ENCODE results near the gene CAMK2D.

Gene CAMK2D

GRCh38 chr4:113747949-113748348 is 13.6 kb downstream of the CAMK2D start:
- WGBS (ENCODE audit: insufficient coverage), result 100% methylated on average over 2 of the region's 3 CpGs
- DNase-seq, result no peak
- H3K4me3 ChIP-seq (ENCODE audit: control insufficient read depth in 1 of 7, extremely low read depth in 1 of 7, insufficient read depth in 4 of 7, low read depth in 2 of 7, low read length in 6 of 7), result no peak overlapping the region
- CTCF ChIA-PET, result no interaction called here
- H3K27ac ChIP-seq (ENCODE audit: insufficient read depth in 1 of 2, low read depth in 1 of 2, low read length in 2 of 2, poor library complexity in 1 of 2, severe bottlenecking in 2 of 2), result no peak overlapping the region
- no peaks in the 10 kb centered on the region for H3K9me3 ChIP-seq (ENCODE audit: control extremely low read depth in 1 of 5, control insufficient read depth in 4 of 5, insufficient read depth in 2 of 5, low read depth in 1 of 5, low read length in 4 of 5)
- H3K27me3 ChIP-seq (replicated peaks in 2 of 5; ENCODE audit: control insufficient read depth in 4 of 5, insufficient read depth in 5 of 5, low read length in 4 of 5), result peaks cover 0 to 2% (median 0%) of the 10 kb centered on the region in 5 experiments
- H3K36me3 ChIP-seq (ENCODE audit: control insufficient read depth in 4 of 4, insufficient read depth in 4 of 4, low read length in 3 of 4), result no peaks in the 10 kb centered on the region
- POLR2A ChIA-PET, result no interaction called here
- peaks cover 0 to 2% (median 0%) of the 10 kb centered on the region in 4 experiments for H3K4me1 ChIP-seq (ENCODE audit: control extremely low read depth in 1 of 4, control insufficient read depth in 4 of 4, insufficient read depth in 4 of 4, low read length in 3 of 4)

GRCh38 chr4:113745711-113746110 is 15.8 kb downstream of the CAMK2D start:
- Histone ChIP-seq H3K27ac (ENCODE audit: insufficient read depth in 1 of 2, low read depth in 1 of 2, low read length in 2 of 2, poor library complexity in 1 of 2, severe bottlenecking in 2 of 2) (no peak overlapping the region), H3K4me3 (ENCODE audit: control insufficient read depth in 1 of 7, extremely low read depth in 1 of 7, insufficient read depth in 4 of 7, low read depth in 2 of 7, low read length in 6 of 7) (no peak overlapping the region), H3K4me1 (ENCODE audit: control extremely low read depth in 1 of 4, control insufficient read depth in 4 of 4, insufficient read depth in 4 of 4, low read length in 3 of 4) (peaks cover 0 to 2% (median 0%) of the 10 kb centered on the region in 4 experiments), H3K9me3 (ENCODE audit: control extremely low read depth in 1 of 5, control insufficient read depth in 4 of 5, insufficient read depth in 2 of 5, low read depth in 1 of 5, low read length in 4 of 5) (no peaks in the 10 kb centered on the region), H3K27me3 (replicated peaks in 2 of 5; ENCODE audit: control insufficient read depth in 4 of 5, insufficient read depth in 5 of 5, low read length in 4 of 5) (peaks cover 0 to 2% (median 0%) of the 10 kb centered on the region in 5 experiments), H3K36me3 (ENCODE audit: control insufficient read depth in 4 of 4, insufficient read depth in 4 of 4, low read length in 3 of 4) (no peaks in the 10 kb centered on the region)
- 100% methylated on average over 1 of the region's 2 CpGs for WGBS (ENCODE audit: insufficient coverage)
- no peak for DNase-seq
- ChIA-PET CTCF (no interaction called here), POLR2A (no interaction called here)

DNA sequence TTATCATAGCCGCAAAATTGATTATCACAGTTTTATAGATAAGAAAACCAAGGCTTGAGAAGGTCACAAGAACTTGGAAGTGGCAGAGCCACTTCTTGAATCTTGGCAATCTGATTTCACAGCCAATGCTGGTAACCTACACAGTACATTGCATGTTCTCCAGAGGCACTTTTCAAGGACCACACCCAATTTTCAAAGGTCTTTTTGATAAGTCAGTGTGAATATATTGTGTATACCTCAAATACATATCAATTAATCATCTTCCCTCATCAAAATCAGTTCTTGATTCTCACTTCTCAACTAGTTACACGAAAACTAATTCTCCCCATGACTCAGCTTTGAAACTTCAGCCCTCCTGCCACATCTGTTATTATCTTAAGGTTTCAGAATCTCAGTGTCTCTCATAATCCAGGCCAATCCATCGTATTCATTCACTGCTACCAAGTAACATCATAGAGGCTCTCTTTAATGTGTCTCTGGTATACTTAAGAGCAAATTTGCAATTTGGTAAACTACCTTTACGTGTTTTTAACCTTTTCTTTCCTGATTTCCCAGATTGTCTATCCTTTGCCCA is 16.8 kb downstream of the CAMK2D start:
- 87% methylated on average over 3 of the region's 4 CpGs for WGBS (ENCODE audit: insufficient coverage)
- ChIA-PET CTCF (no interaction called here), POLR2A (no interaction called here)
- H3K4me1 ChIP-seq (ENCODE audit: control extremely low read depth in 1 of 4, control insufficient read depth in 4 of 4, insufficient read depth in 4 of 4, low read length in 3 of 4), result peaks cover 0 to 2% (median 0%) of the 10 kb centered on the region in 4 experiments
- H3K9me3 ChIP-seq (ENCODE audit: control extremely low read depth in 1 of 5, control insufficient read depth in 4 of 5, insufficient read depth in 2 of 5, low read depth in 1 of 5, low read length in 4 of 5), result no peaks in the 10 kb centered on the region
- no peaks in the 10 kb centered on the region for H3K36me3 ChIP-seq (ENCODE audit: control insufficient read depth in 4 of 4, insufficient read depth in 4 of 4, low read length in 3 of 4)
- H3K27me3 ChIP-seq (replicated peaks in 2 of 5; ENCODE audit: control insufficient read depth in 4 of 5, insufficient read depth in 5 of 5, low read length in 4 of 5), result no peaks in the 10 kb centered on the region
- no peak for DNase-seq
- no peak overlapping the region for H3K27ac ChIP-seq (ENCODE audit: insufficient read depth in 1 of 2, low read depth in 1 of 2, low read length in 2 of 2, poor library complexity in 1 of 2, severe bottlenecking in 2 of 2)
- H3K4me3 ChIP-seq (ENCODE audit: control insufficient read depth in 1 of 7, extremely low read depth in 1 of 7, insufficient read depth in 4 of 7, low read depth in 2 of 7, low read length in 6 of 7), result no peak overlapping the region

- no peaks in the 10 kb centered on the region for H3K27me3 ChIP-seq (replicated peaks in 2 of 5; ENCODE audit: control insufficient read depth in 4 of 5, insufficient read depth in 5 of 5, low read length in 4 of 5)
- peaks cover 0 to 4% (median 0%) of the 10 kb centered on the region in 4 experiments for H3K4me1 ChIP-seq (ENCODE audit: control extremely low read depth in 1 of 4, control insufficient read depth in 4 of 4, insufficient read depth in 4 of 4, low read length in 3 of 4)
- ChIA-PET CTCF (interaction anchor here (1.0 kb wide), 1 partner anchor 15 kb away, joined by 3 read pairs; no protein-coding TSS in a partner anchor), POLR2A (no interaction called here)
- no peaks in the 10 kb centered on the region for H3K36me3 ChIP-seq (ENCODE audit: control insufficient read depth in 4 of 4, insufficient read depth in 4 of 4, low read length in 3 of 4)
- no peak overlapping the region for H3K27ac ChIP-seq (ENCODE audit: insufficient read depth in 1 of 2, low read depth in 1 of 2, low read length in 2 of 2, poor library complexity in 1 of 2, severe bottlenecking in 2 of 2)
- no peak overlapping the region for H3K4me3 ChIP-seq (ENCODE audit: control insufficient read depth in 1 of 7, extremely low read depth in 1 of 7, insufficient read depth in 4 of 7, low read depth in 2 of 7, low read length in 6 of 7)
- H3K9me3 ChIP-seq (ENCODE audit: control extremely low read depth in 1 of 5, control insufficient read depth in 4 of 5, insufficient read depth in 2 of 5, low read depth in 1 of 5, low read length in 4 of 5), result no peaks in the 10 kb centered on the region
- no peak for DNase-seq
- 91% methylated on average over 4 of the region's 6 CpGs for WGBS (ENCODE audit: insufficient coverage)
Observed at GRCh38 chr4:113743690-113744089, 17.8 kb downstream of the CAMK2D start.

DNA sequence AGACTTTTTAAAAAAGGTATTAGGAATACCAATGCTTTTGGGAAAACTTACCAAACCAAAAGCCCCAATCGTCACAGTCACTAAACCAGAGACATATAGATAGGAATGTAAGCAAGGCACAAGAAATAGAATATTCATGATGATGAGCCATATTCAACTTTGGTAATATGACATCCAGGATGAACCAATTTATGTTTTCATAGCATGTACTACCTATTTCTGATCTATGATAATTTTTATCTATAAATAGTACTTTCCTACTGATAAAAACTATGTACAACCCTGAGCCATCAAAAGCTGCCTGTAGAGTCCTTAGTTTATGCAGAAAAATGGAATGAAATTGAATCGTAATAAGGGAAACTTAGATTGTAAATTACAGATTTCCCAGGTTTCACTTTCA is 18.9 kb downstream of the CAMK2D start:
- no peak for DNase-seq
- Histone ChIP-seq H3K27ac (ENCODE audit: insufficient read depth in 1 of 2, low read depth in 1 of 2, low read length in 2 of 2, poor library complexity in 1 of 2, severe bottlenecking in 2 of 2) (no peak overlapping the region), H3K4me3 (ENCODE audit: control insufficient read depth in 1 of 7, extremely low read depth in 1 of 7, insufficient read depth in 4 of 7, low read depth in 2 of 7, low read length in 6 of 7) (no peak overlapping the region), H3K36me3 (ENCODE audit: control insufficient read depth in 4 of 4, insufficient read depth in 4 of 4, low read length in 3 of 4) (no peaks in the 10 kb centered on the region), H3K4me1 (ENCODE audit: control extremely low read depth in 1 of 4, control insufficient read depth in 4 of 4, insufficient read depth in 4 of 4, low read length in 3 of 4) (peaks cover 0 to 7% (median 0%) of the 10 kb centered on the region in 4 experiments), H3K27me3 (replicated peaks in 2 of 5; ENCODE audit: control insufficient read depth in 4 of 5, insufficient read depth in 5 of 5, low read length in 4 of 5) (no peaks in the 10 kb centered on the region), H3K9me3 (ENCODE audit: control extremely low read depth in 1 of 5, control insufficient read depth in 4 of 5, insufficient read depth in 2 of 5, low read depth in 1 of 5, low read length in 4 of 5) (no peaks in the 10 kb centered on the region)
- POLR2A ChIA-PET, result interaction anchor here (0.7 kb wide), 1 partner anchor 20 kb away, joined by 3 read pairs; no protein-coding TSS in a partner anchor
- no CpG with 5 or more reads among the region's 2 CpGs for WGBS (ENCODE audit: insufficient coverage)
- CTCF ChIA-PET, result no interaction called here

DNA sequence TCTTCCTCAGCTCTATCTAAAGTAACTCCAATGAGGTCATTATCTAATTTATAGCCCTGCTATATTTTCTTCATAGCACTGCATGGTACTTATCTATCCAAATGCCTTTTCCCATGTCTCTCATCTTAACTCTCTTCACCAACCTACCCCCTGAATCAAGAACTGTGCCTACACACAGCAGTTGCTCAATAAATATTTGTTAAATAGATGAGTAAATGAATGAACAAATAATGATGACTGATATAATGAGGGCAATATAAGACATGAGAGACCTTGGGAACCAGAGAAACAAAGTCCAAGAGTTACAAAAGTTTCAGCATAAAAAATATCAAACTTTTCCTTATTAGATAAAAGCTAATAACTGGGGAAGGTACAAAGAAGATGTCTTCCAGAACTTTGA is 19.6 kb downstream of the CAMK2D start:
- ChIA-PET CTCF (no interaction called here), POLR2A (no interaction called here)

DNA sequence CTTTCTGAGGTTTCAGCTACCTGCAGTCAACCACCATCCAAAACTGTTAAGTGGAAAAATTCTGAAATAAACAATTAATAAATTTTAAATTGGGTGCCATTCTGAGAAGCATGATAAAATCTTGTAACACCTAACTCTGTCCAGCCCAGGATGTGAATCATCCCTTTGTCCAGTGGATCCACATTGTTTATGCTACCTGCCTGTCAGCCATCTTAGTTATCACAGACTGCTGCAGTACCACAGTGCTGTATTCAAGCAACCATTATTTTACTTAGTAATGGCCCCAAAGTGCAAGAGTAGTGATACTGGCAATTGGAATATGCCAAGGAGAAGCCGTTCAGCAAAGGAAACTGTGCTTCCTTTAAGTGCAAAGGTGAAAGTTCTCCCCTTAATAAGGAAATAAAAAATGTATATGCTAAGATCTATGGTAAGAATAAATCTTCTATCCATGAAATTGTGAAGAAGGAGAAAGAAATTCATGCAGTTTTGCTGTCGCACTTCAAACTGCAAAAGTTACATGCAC is 20.6 kb downstream of the CAMK2D start:
- Histone ChIP-seq H3K27ac (ENCODE audit: insufficient read depth in 1 of 2, low read depth in 1 of 2, low read length in 2 of 2, poor library complexity in 1 of 2, severe bottlenecking in 2 of 2) (no peak overlapping the region), H3K4me3 (ENCODE audit: control insufficient read depth in 1 of 7, extremely low read depth in 1 of 7, insufficient read depth in 4 of 7, low read depth in 2 of 7, low read length in 6 of 7) (no peak overlapping the region), H3K9me3 (ENCODE audit: control extremely low read depth in 1 of 5, control insufficient read depth in 4 of 5, insufficient read depth in 2 of 5, low read depth in 1 of 5, low read length in 4 of 5) (no peaks in the 10 kb centered on the region), H3K36me3 (ENCODE audit: control insufficient read depth in 4 of 4, insufficient read depth in 4 of 4, low read length in 3 of 4) (no peaks in the 10 kb centered on the region), H3K27me3 (replicated peaks in 2 of 5; ENCODE audit: control insufficient read depth in 4 of 5, insufficient read depth in 5 of 5, low read length in 4 of 5) (no peaks in the 10 kb centered on the region), H3K4me1 (ENCODE audit: control extremely low read depth in 1 of 4, control insufficient read depth in 4 of 4, insufficient read depth in 4 of 4, low read length in 3 of 4) (peaks cover 0 to 7% (median 0%) of the 10 kb centered on the region in 4 experiments)
- WGBS (ENCODE audit: insufficient coverage), result no CpG with 5 or more reads among the region's 2 CpGs
- DNase-seq, result no peak
- CTCF ChIA-PET, result no interaction called here
- POLR2A ChIA-PET, result no interaction called here

More for the DNA sequence above, 19.6 kb downstream of the CAMK2D start:
- H3K27me3 ChIP-seq (replicated peaks in 2 of 5; ENCODE audit: control insufficient read depth in 4 of 5, insufficient read depth in 5 of 5, low read length in 4 of 5), result no peaks in the 10 kb centered on the region
- H3K27ac ChIP-seq (ENCODE audit: insufficient read depth in 1 of 2, low read depth in 1 of 2, low read length in 2 of 2, poor library complexity in 1 of 2, severe bottlenecking in 2 of 2), result no peak overlapping the region
- no peak overlapping the region for H3K4me3 ChIP-seq (ENCODE audit: control insufficient read depth in 1 of 7, extremely low read depth in 1 of 7, insufficient read depth in 4 of 7, low read depth in 2 of 7, low read length in 6 of 7)
- no peak for DNase-seq
- H3K9me3 ChIP-seq (ENCODE audit: control extremely low read depth in 1 of 5, control insufficient read depth in 4 of 5, insufficient read depth in 2 of 5, low read depth in 1 of 5, low read length in 4 of 5), result no peaks in the 10 kb centered on the region
- no peaks in the 10 kb centered on the region for H3K36me3 ChIP-seq (ENCODE audit: control insufficient read depth in 4 of 4, insufficient read depth in 4 of 4, low read length in 3 of 4)
- peaks cover 0 to 7% (median 0%) of the 10 kb centered on the region in 4 experiments for H3K4me1 ChIP-seq (ENCODE audit: control extremely low read depth in 1 of 4, control insufficient read depth in 4 of 4, insufficient read depth in 4 of 4, low read length in 3 of 4)
